Measurements from ENCODE around the gene RENBP.

RENBP gene

GRCh38 chrX:153921070-153921469 is 23.4 kb downstream of the RENBP start:
- no peak for TF ChIP-seq ZFX (IDR thresholded peaks at IDR 0.05; ENCODE audit: borderline replicate concordance)
- TF ChIP-seq, protein P1, sequence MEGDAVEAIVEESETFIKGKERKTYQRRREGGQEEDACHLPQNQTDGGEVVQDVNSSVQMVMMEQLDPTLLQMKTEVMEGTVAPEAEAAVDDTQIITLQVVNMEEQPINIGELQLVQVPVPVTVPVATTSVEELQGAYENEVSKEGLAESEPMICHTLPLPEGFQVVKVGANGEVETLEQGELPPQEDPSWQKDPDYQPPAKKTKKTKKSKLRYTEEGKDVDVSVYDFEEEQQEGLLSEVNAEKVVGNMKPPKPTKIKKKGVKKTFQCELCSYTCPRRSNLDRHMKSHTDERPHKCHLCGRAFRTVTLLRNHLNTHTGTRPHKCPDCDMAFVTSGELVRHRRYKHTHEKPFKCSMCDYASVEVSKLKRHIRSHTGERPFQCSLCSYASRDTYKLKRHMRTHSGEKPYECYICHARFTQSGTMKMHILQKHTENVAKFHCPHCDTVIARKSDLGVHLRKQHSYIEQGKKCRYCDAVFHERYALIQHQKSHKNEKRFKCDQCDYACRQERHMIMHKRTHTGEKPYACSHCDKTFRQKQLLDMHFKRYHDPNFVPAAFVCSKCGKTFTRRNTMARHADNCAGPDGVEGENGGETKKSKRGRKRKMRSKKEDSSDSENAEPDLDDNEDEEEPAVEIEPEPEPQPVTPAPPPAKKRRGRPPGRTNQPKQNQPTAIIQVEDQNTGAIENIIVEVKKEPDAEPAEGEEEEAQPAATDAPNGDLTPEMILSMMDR (IDR thresholded peaks at IDR 0.05), result no peak
- no peak overlapping the region for H3K27ac ChIP-seq

- H3K27ac ChIP-seq, result no peak overlapping the region
- TF ChIP-seq, protein P1 (IDR thresholded peaks at IDR 0.05), result no peak
- no peak for TF ChIP-seq ZFX (IDR thresholded peaks at IDR 0.05; ENCODE audit: borderline replicate concordance)
Observed at GRCh38 chrX:153920546-153920945, 23.9 kb downstream of the RENBP start.

- no peak overlapping the region for H3K27ac ChIP-seq
- TF ChIP-seq ZFX (IDR thresholded peaks at IDR 0.05; ENCODE audit: borderline replicate concordance), result no peak
- TF ChIP-seq, protein P1 (IDR thresholded peaks at IDR 0.05), result no peak
Observed at GRCh38 chrX:153919281-153919680, 25.2 kb downstream of the RENBP start.

- H3K27ac ChIP-seq, result no peak overlapping the region
- TF ChIP-seq, protein P1 (IDR thresholded peaks at IDR 0.05), result no peak
- TF ChIP-seq ZFX (IDR thresholded peaks at IDR 0.05; ENCODE audit: borderline replicate concordance), result no peak
Observed at GRCh38 chrX:153917869-153918268, 26.6 kb downstream of the RENBP start.

GRCh38 chrX:153913701-153914100 is 30.7 kb downstream of the RENBP start:
- H3K27ac ChIP-seq, result no peak overlapping the region
- TF ChIP-seq, protein P1 (IDR thresholded peaks at IDR 0.05), result no peak
- no peak for TF ChIP-seq ZFX (IDR thresholded peaks at IDR 0.05; ENCODE audit: borderline replicate concordance)

- TF ChIP-seq, protein P1 (IDR thresholded peaks at IDR 0.05), result no peak
- no peak overlapping the region for H3K27ac ChIP-seq
Observed at GRCh38 chrX:153913211-153913610, 31.2 kb downstream of the RENBP start.

DNA sequence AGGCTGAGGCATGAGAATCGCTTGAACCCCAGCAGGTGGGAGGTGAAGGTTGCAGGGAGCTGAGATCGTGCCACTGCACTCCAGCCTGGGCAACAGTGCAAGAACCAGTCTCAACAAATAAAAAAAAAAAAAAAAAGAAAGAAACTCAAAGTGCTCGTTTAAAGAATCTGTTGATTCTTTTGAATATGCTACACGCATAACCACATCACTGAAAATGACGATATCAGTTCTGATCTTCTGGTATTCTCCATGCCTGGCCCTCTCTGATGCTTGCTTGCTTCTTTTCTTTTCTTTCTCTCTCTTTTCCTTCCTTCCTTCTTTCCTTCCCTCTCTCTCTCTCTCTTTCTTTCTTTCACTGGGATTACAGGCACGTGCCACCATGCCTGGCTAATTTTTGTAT is 32.6 kb downstream of the RENBP start:
- no peak overlapping the region for H3K27ac ChIP-seq
- no peak for TF ChIP-seq ZFX (IDR thresholded peaks at IDR 0.05; ENCODE audit: borderline replicate concordance)
- TF ChIP-seq, protein P1 (IDR thresholded peaks at IDR 0.05), result no peak

Data from 22Rv1 (cell line).